CD4-positive, CD25-positive, alpha-beta regulatory T cell (primary cell): ENCODE measurements around the gene ATP5F1E. TPM values are rescaled to one million over a fixed set of nuclear protein-coding genes. Genes with fewer than 3 reads are reported as not detected.
A peak's percentile ranks its signal among the peaks of the same experiment; 100 is the strongest.

ENCODE experiments used
- ATAC-seq, 2 donors: fragments of 150-1000 bp; cut with Tn5 transposase; one replicate each; pipeline ENCODE4 v1.10.0; 2021; ENCODE audit warnings: low read depth in 2 of 2, moderate number of reproducible peaks in 2 of 2, moderate library complexity in 1 of 2
- DNase-seq, 3 donors: peaks; one replicate each; pipeline versions ENCODE4 v3.0.0 to v3.0.0-alpha.2; 2012 to 2022; ENCODE audit warnings: mixed read lengths in 1 of 3
- H3K27ac ChIP-seq: one replicate; pipeline ENCODE4 v1.7.0; 2013; ENCODE audit warnings: mild to moderate bottlenecking, low read length; ENCODE audit not compliant: insufficient read depth, poor library complexity, severe bottlenecking
- H3K27me3 ChIP-seq: one replicate; pipeline ENCODE4 v1.7.0; 2013; ENCODE audit warnings: low read length; ENCODE audit not compliant: control insufficient read depth, insufficient read depth
- H3K36me3 ChIP-seq: one replicate; pipeline ENCODE4 v1.7.0; 2013; ENCODE audit warnings: mild to moderate bottlenecking, low read length, moderate library complexity; ENCODE audit not compliant: control insufficient read depth, insufficient read depth
- H3K4me1 ChIP-seq: 2 replicates; pipeline ENCODE4 v1.7.0; 2013; ENCODE audit warnings: mild to moderate bottlenecking, low read length; ENCODE audit not compliant: insufficient read depth, control insufficient read depth, poor library complexity, severe bottlenecking
- H3K4me3 ChIP-seq: one replicate; pipeline ENCODE4 v1.7.0; 2013; ENCODE audit warnings: low read depth, mild to moderate bottlenecking, low read length, moderate library complexity
- H3K9me3 ChIP-seq, 2 experiments: 1 replicate in 1 of 2; 2 replicates in 1 of 2; pipeline ENCODE4 v1.7.0; 2013; ENCODE audit warnings: low read length in 2 of 2, mild to moderate bottlenecking in 1 of 2, moderate library complexity in 1 of 2; ENCODE audit not compliant: control insufficient read depth in 2 of 2
- H3K27ac Mint-ChIP-seq, 3 donors: one replicate each; pipeline ENCODE4 v1.8.0; 2020 to 2022; ENCODE audit warnings: mild to moderate bottlenecking in 3 of 3, mixed read lengths in 3 of 3, moderate library complexity in 2 of 3
- H3K27me3 Mint-ChIP-seq: one replicate; pipeline ENCODE4 v1.8.0; 2022; ENCODE audit warnings: mild to moderate bottlenecking, mixed read lengths
- H3K36me3 Mint-ChIP-seq: one replicate; pipeline ENCODE4 v1.8.0; 2020; ENCODE audit warnings: mixed read lengths
- H3K4me1 Mint-ChIP-seq, 4 donors: one replicate each; pipeline ENCODE4 v1.8.0; 2020 to 2022; ENCODE audit warnings: mixed read lengths in 4 of 4, mild to moderate bottlenecking in 1 of 4
- H3K4me3 Mint-ChIP-seq, 4 donors: one replicate each; pipeline ENCODE4 v1.8.0; 2020 to 2022; ENCODE audit warnings: mild to moderate bottlenecking in 4 of 4, mixed read lengths in 4 of 4, moderate library complexity in 3 of 4
- H3K9me3 Mint-ChIP-seq, 7 donors: one replicate each; pipeline ENCODE4 v1.8.0; 2020 to 2022; ENCODE audit warnings: mixed read lengths in 7 of 7, mild to moderate bottlenecking in 3 of 7, moderate library complexity in 2 of 7
- polyA plus RNA-seq, 4 donors: library from polyadenylated mRNA; unstranded; fragments of 300-500 nt; fragmentation: Illumina TruSeq; gene quantifications; one replicate each; pipeline ENCODE4 v1.2.3, GENCODE V29; 2021
- total RNA-seq: library from RNA; stranded (reverse); gene quantifications from one replicate; pipeline ENCODE4 v1.2.3, GENCODE V29; 2022

The ATP5F1E gene
- 54.9 TPM for total RNA-seq
- polyA plus RNA-seq: 100 to 1,000 TPM in 2 of 4 donors, 10 to 100 TPM in 2; 85.6 to 145 (median 102) TPM

DNA sequence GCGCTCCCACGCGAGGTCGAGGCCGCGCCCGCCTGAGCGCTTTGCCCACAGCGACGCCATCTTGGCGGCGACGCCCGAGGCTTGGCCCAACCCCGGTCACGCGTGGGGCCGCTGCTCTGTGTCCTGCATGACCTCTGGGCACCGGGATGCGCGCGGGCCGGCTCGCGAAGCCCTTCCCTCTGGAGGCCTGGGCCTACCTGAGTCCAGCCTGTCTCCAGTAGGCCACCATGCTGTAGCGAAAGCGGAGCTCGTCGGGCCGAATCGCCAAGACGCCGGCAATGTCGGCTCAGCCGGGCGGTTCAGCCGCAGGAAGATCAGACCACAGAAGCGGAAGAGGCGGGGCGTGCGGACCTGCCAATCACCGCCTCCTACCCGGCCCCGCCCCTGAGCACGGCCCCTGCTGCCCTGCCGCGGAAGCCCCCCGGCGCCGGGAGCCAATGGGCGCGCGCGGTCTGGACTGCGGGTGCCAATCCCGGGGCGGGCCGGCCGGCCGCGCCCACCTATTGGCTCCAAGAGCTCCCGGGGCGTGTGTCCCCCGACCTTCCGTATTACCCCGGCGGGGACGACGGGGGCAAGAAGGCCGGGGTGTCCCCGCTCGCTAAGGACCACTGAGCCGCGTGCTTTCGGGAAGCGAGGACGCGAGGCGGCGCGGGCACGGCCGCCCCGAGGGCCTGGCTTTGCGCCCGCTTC lies at the start of gene ATP5F1E:
ATP5F1E (minus strand) TSS at position 313 of the 690 bp plus-strand sequence; CDS start at position 229, 84 bp downstream.
- no peaks in the 10 kb centered on the region for H3K27me3 ChIP-seq
- H3K4me3 ChIP-seq: peak within 1 kb of the TSS; percentile 91
- Mint-ChIP-seq H3K9me3 (no peaks in the 10 kb centered on the region), H3K4me3 (peak within 1 kb of the TSS; percentile 90 to 96 (median 94)), H3K27me3 (no peaks in the 10 kb centered on the region), H3K27ac (peak within 1 kb of the TSS; percentile 93 to 95 (median 95)), H3K4me1 (peaks cover 29 to 64% (median 54%) of the 10 kb centered on the region in 4 donors), H3K36me3 (peaks cover 44% of the 10 kb centered on the region)
- H3K36me3 ChIP-seq: peaks cover 57% of the 10 kb centered on the region
- H3K9me3 ChIP-seq: no peaks in the 10 kb centered on the region
- ATAC-seq (peak; percentile 97 to 98), DNase-seq (peak; percentile 97 to 98 (median 97))
- H3K4me1 ChIP-seq: peaks cover 53% of the 10 kb centered on the region
- peak within 1 kb of the TSS; percentile 90 for H3K27ac ChIP-seq

DNA sequence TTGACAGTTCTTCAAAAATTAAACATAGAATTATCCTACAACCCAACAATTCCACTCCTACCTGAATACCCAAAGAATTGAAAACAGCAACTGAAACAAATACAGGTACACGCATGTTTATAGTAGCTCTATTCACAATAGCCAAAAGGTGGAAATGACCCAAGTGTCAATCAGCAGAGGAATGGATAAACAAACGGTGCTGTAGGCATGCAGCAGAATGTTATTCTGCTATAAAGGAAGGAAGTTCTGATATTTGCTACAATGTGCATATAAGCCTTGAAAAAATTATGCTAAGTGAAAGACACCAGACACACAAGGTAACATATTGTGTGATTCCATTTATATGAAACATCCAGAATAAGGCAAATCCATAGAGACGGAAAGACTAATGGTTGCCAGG lies 48.9 kb upstream of the ATP5F1E start:
- Histone ChIP-seq H3K4me1 (no peaks in the 10 kb centered on the region), H3K4me3 (no peak overlapping the region), H3K27me3 (peaks cover 6% of the 10 kb centered on the region), H3K27ac (no peak overlapping the region), H3K36me3 (no peaks in the 10 kb centered on the region), H3K9me3 (no peaks in the 10 kb centered on the region)
- Mint-ChIP-seq H3K9me3 (no peaks in the 10 kb centered on the region), H3K36me3 (no peaks in the 10 kb centered on the region), H3K27me3 (peaks cover 29% of the 10 kb centered on the region), H3K4me1 (peaks cover 0 to 11% (median 4%) of the 10 kb centered on the region in 4 donors), H3K4me3 (no peak overlapping the region), H3K27ac (no peak overlapping the region)
- ATAC-seq: no peak
- DNase-seq: no peak

DNA sequence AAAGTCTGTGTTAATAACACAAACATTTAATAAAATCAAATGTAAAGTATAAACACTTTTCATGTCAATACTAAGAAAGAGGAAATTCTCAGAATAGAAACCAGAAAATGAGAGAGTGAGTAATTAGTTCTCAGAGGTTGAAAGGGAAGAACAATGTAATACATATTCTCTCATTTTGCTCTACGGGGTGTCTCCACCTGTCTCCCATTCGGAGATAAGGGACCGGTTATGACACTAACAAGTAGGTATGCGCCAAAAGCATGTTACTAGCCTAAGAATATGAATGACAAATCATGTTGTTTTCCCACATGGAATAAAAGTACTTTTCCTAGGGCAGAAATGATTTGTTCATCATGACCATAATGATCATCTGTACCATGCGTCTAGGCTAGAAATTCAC lies 46.1 kb upstream of the ATP5F1E start:
- Mint-ChIP-seq H3K4me1 (peaks cover 0 to 9% (median 8%) of the 10 kb centered on the region in 4 donors), H3K4me3 (no peak overlapping the region), H3K36me3 (no peaks in the 10 kb centered on the region), H3K27me3 (peaks cover 27% of the 10 kb centered on the region), H3K9me3 (no peaks in the 10 kb centered on the region), H3K27ac (no peak overlapping the region)
- Histone ChIP-seq H3K4me3 (no peak overlapping the region), H3K27ac (no peak overlapping the region), H3K36me3 (no peaks in the 10 kb centered on the region), H3K27me3 (peaks cover 10% of the 10 kb centered on the region), H3K4me1 (no peaks in the 10 kb centered on the region), H3K9me3 (no peaks in the 10 kb centered on the region)
- DNase-seq (peak in 1 of 3 donors; percentile 65), ATAC-seq (peak; percentile 34 to 74)

DNA sequence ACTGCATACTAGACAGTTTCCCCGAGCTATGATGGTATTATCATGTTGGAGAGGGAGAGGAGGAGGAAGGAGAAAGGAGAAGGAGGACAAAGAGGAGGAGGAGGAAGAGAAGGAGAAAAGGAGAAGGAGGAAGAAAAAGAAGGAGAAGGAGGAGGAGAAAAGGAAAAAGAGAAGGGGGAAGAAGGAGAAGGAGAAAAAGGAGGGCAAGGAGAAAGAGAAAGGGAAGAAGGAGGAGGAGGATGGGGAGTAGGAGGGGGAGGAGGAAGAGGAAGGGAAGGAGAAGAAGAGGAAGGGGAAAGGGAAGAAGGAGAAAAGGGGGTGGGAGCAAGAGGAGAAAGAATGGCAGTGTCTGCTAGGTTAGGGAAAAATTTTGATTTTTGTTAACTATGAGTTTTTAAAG lies 45.6 kb upstream of the ATP5F1E start:
- H3K4me3 ChIP-seq: no peak overlapping the region
- Mint-ChIP-seq H3K9me3 (no peaks in the 10 kb centered on the region), H3K4me3 (no peak overlapping the region), H3K27me3 (peaks cover 30% of the 10 kb centered on the region), H3K4me1 (peaks cover 0 to 9% (median 8%) of the 10 kb centered on the region in 4 donors), H3K36me3 (no peaks in the 10 kb centered on the region), H3K27ac (no peak overlapping the region)
- DNase-seq (no peak), ATAC-seq (no peak)
- H3K9me3 ChIP-seq: no peaks in the 10 kb centered on the region
- no peaks in the 10 kb centered on the region for H3K4me1 ChIP-seq
- no peaks in the 10 kb centered on the region for H3K36me3 ChIP-seq
- peaks cover 9% of the 10 kb centered on the region for H3K27me3 ChIP-seq
- H3K27ac ChIP-seq: no peak overlapping the region

DNA sequence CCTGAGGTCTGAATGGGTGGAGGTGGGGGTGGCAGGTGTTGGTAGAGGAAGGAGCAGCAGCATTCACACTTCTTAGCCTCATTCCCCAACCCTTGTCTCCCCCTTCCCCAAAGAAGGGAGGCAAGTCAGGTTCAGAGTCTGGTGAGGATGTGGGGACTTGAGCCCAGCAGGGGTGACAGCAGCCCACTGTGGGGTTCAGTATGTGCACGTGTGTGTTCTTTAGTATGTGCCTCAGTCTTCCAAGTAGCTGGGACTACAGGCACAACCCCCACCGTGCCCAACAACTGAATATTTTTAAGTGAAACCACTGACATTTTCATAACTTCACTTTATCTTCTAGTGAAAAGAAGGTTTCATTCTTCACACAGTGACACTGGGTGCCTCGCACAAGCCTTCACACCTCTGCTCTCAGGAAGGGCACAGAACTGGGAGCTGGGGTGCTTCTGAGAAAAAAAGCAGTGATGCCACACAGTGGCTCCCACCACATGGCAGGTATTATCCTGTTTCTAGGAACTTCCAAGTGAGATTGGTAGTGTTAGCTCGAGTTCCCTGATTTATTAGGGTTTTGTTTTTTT lies 43.9 kb upstream of the ATP5F1E start:
- Histone ChIP-seq H3K36me3 (no peaks in the 10 kb centered on the region), H3K4me1 (no peaks in the 10 kb centered on the region), H3K27ac (no peak overlapping the region), H3K9me3 (no peaks in the 10 kb centered on the region), H3K4me3 (no peak overlapping the region), H3K27me3 (peaks cover 6% of the 10 kb centered on the region)
- H3K36me3 Mint-ChIP-seq: no peaks in the 10 kb centered on the region
- peaks cover 29% of the 10 kb centered on the region for H3K27me3 Mint-ChIP-seq
- peak in 1 of 3 donors; percentile 30 for DNase-seq
- H3K4me1 Mint-ChIP-seq: peaks cover 0 to 9% (median 8%) of the 10 kb centered on the region in 4 donors
- no peaks in the 10 kb centered on the region for H3K9me3 Mint-ChIP-seq
- H3K4me3 Mint-ChIP-seq: no peak overlapping the region
- ATAC-seq: peak in 1 of 2 donors; percentile 36
- H3K27ac Mint-ChIP-seq: no peak overlapping the region

DNA sequence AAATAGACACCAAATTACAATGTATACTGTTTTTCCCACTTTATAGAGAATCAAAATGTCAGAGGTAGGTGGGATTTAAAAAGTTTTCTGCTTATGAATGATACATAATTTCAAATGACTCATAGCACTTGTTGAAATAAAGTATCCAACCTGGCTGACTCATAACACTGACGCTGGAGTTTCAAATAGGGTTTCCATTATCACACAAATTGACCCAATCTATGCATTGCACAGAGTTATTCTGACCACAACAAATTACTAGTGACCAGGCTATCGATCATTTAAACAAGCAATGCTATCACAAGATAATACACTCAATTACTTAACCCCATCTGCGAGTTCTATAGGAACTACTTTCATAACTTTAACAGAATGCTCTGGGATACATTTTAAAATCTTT lies 42.3 kb upstream of the ATP5F1E start:
- Mint-ChIP-seq H3K4me1 (peaks cover 0 to 9% (median 7%) of the 10 kb centered on the region in 4 donors), H3K27ac (peak overlapping the region in 1 of 3 donors; percentile 45), H3K4me3 (no peak overlapping the region), H3K9me3 (no peaks in the 10 kb centered on the region), H3K36me3 (no peaks in the 10 kb centered on the region), H3K27me3 (peaks cover 34% of the 10 kb centered on the region)
- ATAC-seq (no peak), DNase-seq (peak in 1 of 3 donors; percentile 23)
- no peaks in the 10 kb centered on the region for H3K36me3 ChIP-seq
- peaks cover 8% of the 10 kb centered on the region for H3K27me3 ChIP-seq
- no peaks in the 10 kb centered on the region for H3K4me1 ChIP-seq
- H3K4me3 ChIP-seq: no peak overlapping the region
- no peak overlapping the region for H3K27ac ChIP-seq
- H3K9me3 ChIP-seq: no peaks in the 10 kb centered on the region

DNA sequence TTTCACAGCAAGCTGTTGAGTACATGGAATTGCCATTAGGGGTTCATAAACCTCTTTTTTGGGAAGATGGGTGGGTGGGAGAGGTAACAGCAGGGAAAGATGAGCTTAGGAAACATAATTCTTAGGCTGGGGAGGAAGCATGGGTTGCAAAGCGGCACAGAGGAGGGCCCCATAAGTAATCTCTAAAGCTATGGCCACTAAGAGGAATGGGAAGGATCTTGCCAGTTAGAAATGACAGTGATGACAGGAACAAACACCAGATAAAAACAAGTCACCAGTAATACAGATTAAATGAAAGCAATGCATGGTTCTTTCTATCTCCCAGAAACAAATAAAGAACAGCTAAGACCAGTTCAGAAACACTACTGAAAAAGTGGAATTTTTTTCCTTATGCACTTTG lies 41.4 kb upstream of the ATP5F1E start:
- no peaks in the 10 kb centered on the region for H3K36me3 Mint-ChIP-seq
- Histone ChIP-seq H3K27me3 (peaks cover 11% of the 10 kb centered on the region), H3K4me3 (no peak overlapping the region), H3K4me1 (no peaks in the 10 kb centered on the region), H3K36me3 (no peaks in the 10 kb centered on the region), H3K9me3 (no peaks in the 10 kb centered on the region), H3K27ac (no peak overlapping the region)
- H3K9me3 Mint-ChIP-seq: no peaks in the 10 kb centered on the region
- H3K27ac Mint-ChIP-seq: no peak overlapping the region
- DNase-seq: no peak
- peaks cover 0 to 8% (median 7%) of the 10 kb centered on the region in 4 donors for H3K4me1 Mint-ChIP-seq
- ATAC-seq: no peak
- no peak overlapping the region for H3K4me3 Mint-ChIP-seq
- peaks cover 36% of the 10 kb centered on the region for H3K27me3 Mint-ChIP-seq
